Stimulated activated naive CD8-positive, alpha-beta T cell treated with anti-CD3 and anti-CD28 coated beads, Interleukin-15, Interleukin-2, amounts not matched to agents 100 ng/mL and 50 ng/mL, for 24 hours (primary cell): Measurements from ENCODE around the gene PRKCE.

Experiments
- H3K27ac Mint-ChIP-seq: one replicate; pipeline ENCODE4 v1.8.0; 2021; ENCODE audit warnings: mild to moderate bottlenecking, mixed read lengths
- H3K27me3 Mint-ChIP-seq: one replicate; pipeline ENCODE4 v1.8.0; 2021; ENCODE audit warnings: mixed read lengths
- H3K36me3 Mint-ChIP-seq: one replicate; pipeline ENCODE4 v1.8.0; 2021; ENCODE audit warnings: low read depth, mixed read lengths
- H3K4me1 Mint-ChIP-seq: one replicate; pipeline ENCODE4 v1.8.0; 2021; ENCODE audit warnings: low read depth, mixed read lengths
- H3K4me3 Mint-ChIP-seq: one replicate; pipeline ENCODE4 v1.8.0; 2021; ENCODE audit warnings: mild to moderate bottlenecking, mixed read lengths
- H3K9me3 Mint-ChIP-seq: one replicate; pipeline ENCODE4 v1.8.0; 2021; ENCODE audit warnings: mixed read lengths

PRKCE gene

GRCh38 chr2:46091004-46091403 is 439.5 kb downstream of the PRKCE start:
- H3K27ac Mint-ChIP-seq = no peak overlapping the region
- peaks cover 31% of the 10 kb centered on the region for H3K36me3 Mint-ChIP-seq
- H3K27me3 Mint-ChIP-seq = no peaks in the 10 kb centered on the region
- H3K4me1 Mint-ChIP-seq = no peaks in the 10 kb centered on the region
- H3K4me3 Mint-ChIP-seq = no peak overlapping the region
- peaks cover 5% of the 10 kb centered on the region for H3K9me3 Mint-ChIP-seq

GRCh38 chr2:46091961-46092667 is 440.6 kb downstream of the PRKCE start:
- no peak overlapping the region for H3K27ac Mint-ChIP-seq
- H3K27me3 Mint-ChIP-seq = no peaks in the 10 kb centered on the region
- peaks cover 23% of the 10 kb centered on the region for H3K36me3 Mint-ChIP-seq
- peaks cover 5% of the 10 kb centered on the region for H3K9me3 Mint-ChIP-seq
- no peak overlapping the region for H3K4me3 Mint-ChIP-seq
- H3K4me1 Mint-ChIP-seq = no peaks in the 10 kb centered on the region

- Mint-ChIP-seq H3K4me1 (no peaks in the 10 kb centered on the region), H3K27ac (no peak overlapping the region), H3K4me3 (no peak overlapping the region), H3K9me3 (peaks cover 5% of the 10 kb centered on the region), H3K36me3 (peaks cover 21% of the 10 kb centered on the region), H3K27me3 (no peaks in the 10 kb centered on the region)
These were observed 443.2 kb downstream of the PRKCE start for GRCh38 chr2:46094689-46095088.

DNA sequence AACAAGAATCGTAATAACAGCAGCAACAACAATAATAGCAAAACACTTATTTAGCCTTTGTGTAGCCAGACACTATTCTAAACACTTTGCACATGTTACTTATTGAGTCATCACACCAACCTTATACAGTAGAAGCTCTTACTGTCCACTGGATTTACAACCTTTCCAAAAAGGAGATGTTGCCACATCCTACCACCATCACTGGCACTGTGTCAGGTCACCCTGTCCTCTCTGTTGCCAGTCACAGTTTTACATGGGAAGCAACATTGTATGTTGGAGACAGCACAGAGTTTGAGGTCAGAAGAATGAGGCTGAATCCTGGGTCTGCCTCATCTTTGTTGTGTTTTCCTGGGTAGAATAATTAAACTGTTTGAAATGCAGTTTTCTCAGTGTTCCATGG is 444.4 kb downstream of the PRKCE start:
- H3K4me3 Mint-ChIP-seq = no peak overlapping the region
- peaks cover 21% of the 10 kb centered on the region for H3K36me3 Mint-ChIP-seq
- peaks cover 5% of the 10 kb centered on the region for H3K9me3 Mint-ChIP-seq
- H3K27me3 Mint-ChIP-seq = no peaks in the 10 kb centered on the region
- no peaks in the 10 kb centered on the region for H3K4me1 Mint-ChIP-seq
- no peak overlapping the region for H3K27ac Mint-ChIP-seq

DNA sequence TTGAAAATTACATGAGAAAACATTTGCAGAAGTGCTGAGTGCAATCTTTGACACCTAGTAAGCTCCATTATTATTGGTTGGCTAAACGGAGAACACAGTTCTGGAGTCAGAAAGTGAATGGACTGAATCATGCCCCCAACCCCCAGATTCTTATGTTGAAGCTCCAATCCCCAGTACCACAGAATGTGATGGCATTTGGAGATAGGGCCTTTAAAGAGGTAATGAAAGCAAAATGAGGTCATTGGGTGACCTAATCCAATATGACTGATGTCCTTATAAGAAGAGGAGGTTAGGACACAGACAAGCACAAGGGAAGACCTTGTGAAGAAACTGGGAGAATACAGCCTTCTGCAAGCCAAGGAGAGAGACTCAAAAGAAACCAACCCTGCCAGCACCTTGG is 444.8 kb downstream of the PRKCE start:
- Mint-ChIP-seq H3K27ac (no peak overlapping the region), H3K4me1 (no peaks in the 10 kb centered on the region), H3K36me3 (peaks cover 24% of the 10 kb centered on the region), H3K9me3 (peaks cover 5% of the 10 kb centered on the region), H3K27me3 (no peaks in the 10 kb centered on the region), H3K4me3 (no peak overlapping the region)

- peaks cover 26% of the 10 kb centered on the region for H3K36me3 Mint-ChIP-seq
- peaks cover 5% of the 10 kb centered on the region for H3K9me3 Mint-ChIP-seq
- no peak overlapping the region for H3K4me3 Mint-ChIP-seq
- H3K27ac Mint-ChIP-seq = no peak overlapping the region
- H3K27me3 Mint-ChIP-seq = no peaks in the 10 kb centered on the region
- H3K4me1 Mint-ChIP-seq = no peaks in the 10 kb centered on the region
These were observed 446.4 kb downstream of the PRKCE start for GRCh38 chr2:46097714-46098480.

DNA sequence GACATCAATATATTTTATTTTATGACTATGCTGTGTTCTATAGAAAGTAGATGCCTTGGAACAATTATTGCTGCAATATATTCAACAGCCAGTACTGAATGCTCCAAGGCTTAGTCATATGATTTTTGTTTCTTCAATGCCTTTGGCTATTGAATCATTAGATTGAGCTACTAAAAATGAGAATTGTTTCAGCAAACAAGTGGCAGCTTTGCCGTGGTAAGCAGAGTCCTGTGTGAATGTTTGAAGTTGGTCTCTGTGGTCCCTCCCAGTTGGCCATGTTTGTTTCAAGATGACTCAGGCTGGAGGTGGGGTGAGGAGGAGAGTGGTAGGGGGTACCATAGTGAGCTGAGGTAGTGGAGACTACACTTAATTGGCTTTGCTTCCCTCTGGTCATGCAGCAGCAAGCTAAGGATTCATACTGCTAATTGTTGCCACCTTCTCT is 447.2 kb downstream of the PRKCE start:
- H3K27ac Mint-ChIP-seq = no peak overlapping the region

GRCh38 chr2:46101557-46102220 is 450.2 kb downstream of the PRKCE start:
- H3K27ac Mint-ChIP-seq = no peak overlapping the region
- peaks cover 17% of the 10 kb centered on the region for H3K9me3 Mint-ChIP-seq
- no peaks in the 10 kb centered on the region for H3K27me3 Mint-ChIP-seq
- H3K4me1 Mint-ChIP-seq = no peaks in the 10 kb centered on the region
- no peak overlapping the region for H3K4me3 Mint-ChIP-seq
- H3K36me3 Mint-ChIP-seq = peaks cover 35% of the 10 kb centered on the region

More for the DNA sequence above, 447.2 kb downstream of the PRKCE start:
- Mint-ChIP-seq H3K36me3 (peaks cover 26% of the 10 kb centered on the region), H3K27me3 (no peaks in the 10 kb centered on the region), H3K4me1 (no peaks in the 10 kb centered on the region), H3K4me3 (no peak overlapping the region), H3K9me3 (peaks cover 5% of the 10 kb centered on the region)

DNA sequence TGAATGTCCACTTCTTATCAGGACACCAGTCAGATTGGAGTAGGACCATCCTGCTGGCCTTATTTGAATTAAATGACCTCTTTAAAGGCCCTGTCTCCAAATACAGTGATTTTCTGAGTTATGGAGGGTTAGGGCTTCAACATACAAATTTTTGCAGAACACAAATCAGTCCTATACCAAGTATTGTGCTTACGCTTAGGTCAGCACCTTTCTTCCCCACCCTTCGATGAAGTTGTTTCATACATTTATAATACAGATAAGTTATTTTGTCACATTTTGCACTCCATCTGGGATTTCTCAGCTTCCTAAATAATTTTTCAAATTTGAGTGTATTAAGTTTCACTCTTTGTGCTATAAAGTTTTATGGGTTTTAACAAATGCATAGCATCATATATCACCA is 455.2 kb downstream of the PRKCE start:
- H3K4me1 Mint-ChIP-seq = no peaks in the 10 kb centered on the region
- H3K4me3 Mint-ChIP-seq = no peak overlapping the region
- H3K27me3 Mint-ChIP-seq = no peaks in the 10 kb centered on the region
- peaks cover 17% of the 10 kb centered on the region for H3K9me3 Mint-ChIP-seq
- H3K27ac Mint-ChIP-seq = no peak overlapping the region
- H3K36me3 Mint-ChIP-seq = peaks cover 25% of the 10 kb centered on the region

DNA sequence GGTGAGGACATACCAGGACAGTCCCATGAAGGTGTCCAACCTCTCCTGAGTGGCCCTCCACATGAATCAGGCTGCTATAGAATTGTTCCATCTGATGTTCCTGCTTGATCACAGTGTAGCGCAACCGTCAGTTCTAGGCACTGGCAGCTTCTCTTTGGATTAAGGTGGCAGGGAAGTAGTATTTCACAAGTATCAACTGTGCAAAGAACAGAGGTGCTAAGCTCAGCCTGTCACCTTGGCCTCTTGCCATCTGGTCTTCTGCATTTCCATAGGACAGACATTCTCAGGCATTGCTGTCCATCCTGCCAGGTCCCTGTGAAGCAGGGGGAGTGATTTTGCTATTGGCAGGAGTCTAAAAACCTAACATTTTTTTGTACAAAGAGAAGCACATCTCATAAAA is 463.5 kb downstream of the PRKCE start:
- Mint-ChIP-seq H3K27ac (no peak overlapping the region), H3K4me3 (no peak overlapping the region), H3K36me3 (no peaks in the 10 kb centered on the region), H3K27me3 (no peaks in the 10 kb centered on the region), H3K4me1 (no peaks in the 10 kb centered on the region), H3K9me3 (no peaks in the 10 kb centered on the region)

DNA sequence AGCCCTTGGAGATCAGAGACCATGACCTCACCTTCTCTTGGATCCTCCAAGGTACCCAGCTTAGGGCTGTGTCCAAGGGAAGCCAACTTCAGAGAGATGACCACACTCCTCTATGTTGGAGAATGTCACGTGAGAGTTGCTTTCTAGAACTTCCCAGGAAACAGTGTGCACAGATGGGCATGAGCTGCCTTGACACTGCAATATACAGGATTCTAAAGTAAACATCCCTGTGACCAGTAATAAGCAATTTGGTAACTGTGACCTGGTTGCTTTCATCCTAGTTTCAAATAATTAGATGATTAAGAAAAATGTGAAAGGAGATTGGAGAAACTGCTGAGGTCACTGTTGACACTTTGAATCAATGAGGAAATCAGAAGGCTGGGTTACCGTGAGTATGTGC is 464.7 kb downstream of the PRKCE start:
- Mint-ChIP-seq H3K27ac (no peak overlapping the region), H3K4me1 (no peaks in the 10 kb centered on the region), H3K9me3 (no peaks in the 10 kb centered on the region), H3K36me3 (no peaks in the 10 kb centered on the region), H3K27me3 (no peaks in the 10 kb centered on the region), H3K4me3 (no peak overlapping the region)

GRCh38 chr2:46116553-46116991 is 465.1 kb downstream of the PRKCE start:
- Mint-ChIP-seq H3K4me3 (no peak overlapping the region), H3K36me3 (no peaks in the 10 kb centered on the region), H3K9me3 (no peaks in the 10 kb centered on the region), H3K27ac (no peak overlapping the region), H3K27me3 (no peaks in the 10 kb centered on the region), H3K4me1 (no peaks in the 10 kb centered on the region)

DNA sequence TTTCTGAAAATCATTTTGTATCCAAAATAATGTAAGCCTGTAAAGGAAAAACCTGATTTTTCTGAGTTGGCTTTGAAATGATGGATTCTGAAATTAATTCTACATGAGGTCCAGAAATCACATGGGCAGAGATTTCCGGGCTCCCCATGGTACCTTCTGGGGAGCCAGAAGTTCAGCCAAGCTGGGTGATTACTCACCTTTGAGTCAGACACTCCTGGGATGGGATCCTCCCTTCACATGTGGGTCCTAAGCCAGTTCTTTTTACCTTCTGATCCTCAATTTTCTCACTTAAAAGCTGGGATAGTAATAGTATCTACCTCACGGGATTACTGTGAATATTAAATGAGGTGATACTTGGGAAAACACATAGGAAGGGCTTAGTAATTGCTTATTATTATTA is 465.9 kb downstream of the PRKCE start:
- no peak overlapping the region for H3K4me3 Mint-ChIP-seq
- H3K9me3 Mint-ChIP-seq = no peaks in the 10 kb centered on the region
- no peak overlapping the region for H3K27ac Mint-ChIP-seq
- no peaks in the 10 kb centered on the region for H3K36me3 Mint-ChIP-seq
- no peaks in the 10 kb centered on the region for H3K27me3 Mint-ChIP-seq
- no peaks in the 10 kb centered on the region for H3K4me1 Mint-ChIP-seq

DNA sequence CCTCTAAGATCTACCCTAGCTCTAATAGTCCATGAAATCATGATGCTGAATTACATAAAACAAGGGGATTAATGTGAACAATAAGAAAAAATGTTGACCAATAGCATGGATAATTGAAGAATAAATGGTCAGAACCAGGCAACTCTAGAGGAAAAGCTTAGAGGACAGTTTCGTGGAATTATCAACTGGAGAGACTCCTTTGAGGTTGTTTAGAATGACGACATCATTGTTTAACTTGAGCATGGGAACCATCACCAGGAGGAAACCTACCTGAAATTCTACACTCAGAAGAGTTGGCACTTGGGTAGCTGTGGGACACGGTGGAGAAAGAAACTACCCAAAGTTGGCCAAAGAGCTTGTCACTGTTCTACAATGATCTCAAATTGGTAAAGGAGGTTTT is 466.5 kb downstream of the PRKCE start:
- H3K9me3 Mint-ChIP-seq = no peaks in the 10 kb centered on the region
- no peak overlapping the region for H3K27ac Mint-ChIP-seq
- no peaks in the 10 kb centered on the region for H3K27me3 Mint-ChIP-seq
- H3K4me1 Mint-ChIP-seq = no peaks in the 10 kb centered on the region
- H3K4me3 Mint-ChIP-seq = no peak overlapping the region
- H3K36me3 Mint-ChIP-seq = no peaks in the 10 kb centered on the region

- Mint-ChIP-seq H3K27me3 (no peaks in the 10 kb centered on the region), H3K9me3 (no peaks in the 10 kb centered on the region), H3K27ac (no peak overlapping the region), H3K4me1 (no peaks in the 10 kb centered on the region), H3K4me3 (no peak overlapping the region), H3K36me3 (no peaks in the 10 kb centered on the region)
These were observed 467.3 kb downstream of the PRKCE start for GRCh38 chr2:46118656-46119371.
